Parathyroid adenoma (tissue), 2 donors: ENCODE results near the gene PSMD8.

Source experiments
- H2AFZ ChIP-seq: fragments of 300-600 bp; sonication (generic); one replicate; pipeline ENCODE4 v1.7.0; 2017; ENCODE audit warnings: antibody characterized with exemption, mild to moderate bottlenecking
- H3K27ac ChIP-seq: fragments of 300-600 bp; sonication (generic); one replicate; pipeline ENCODE4 v1.7.0; 2017
- H3K27me3 ChIP-seq: fragments of 300-600 bp; sonication (generic); one replicate; pipeline ENCODE4 v1.7.0; 2017; ENCODE audit warnings: low read length; ENCODE audit not compliant: control insufficient read depth, insufficient read depth
- H3K36me3 ChIP-seq: fragments of 300-600 bp; sonication (generic); one replicate; pipeline ENCODE4 v1.7.0; 2017; ENCODE audit warnings: low read length; ENCODE audit not compliant: control insufficient read depth, insufficient read depth
- H3K4me1 ChIP-seq: fragments of 300-600 bp; sonication (generic); one replicate; pipeline ENCODE4 v1.7.0; 2017; ENCODE audit warnings: control low read depth
- H3K4me2 ChIP-seq: fragments of 300-600 bp; sonication (generic); one replicate; pipeline ENCODE4 v1.7.0; 2017; ENCODE audit warnings: low read length
- H3K4me3 ChIP-seq: fragments of 300-600 bp; sonication (generic); one replicate; pipeline ENCODE4 v1.7.0; 2017; ENCODE audit warnings: low read depth, low read length
- H3K79me2 ChIP-seq: fragments of 300-600 bp; sonication (generic); one replicate; pipeline ENCODE4 v1.7.0; 2017; ENCODE audit warnings: control low read depth
- H3K9ac ChIP-seq: fragments of 300-600 bp; sonication (generic); one replicate; pipeline ENCODE4 v1.7.0; 2017; ENCODE audit warnings: mild to moderate bottlenecking
- H3K9me3 ChIP-seq: fragments of 300-600 bp; sonication (generic); one replicate; pipeline ENCODE4 v1.7.0; 2017; ENCODE audit warnings: low read length; ENCODE audit not compliant: control insufficient read depth
- TF ChIP-seq, protein P1 (sequence below): fragments of 300-600 bp; sonication (generic); IDR thresholded peaks from one replicate; pipeline ENCODE4 v1.7.0; 2017; ENCODE audit warnings: antibody characterized with exemption, mild to moderate bottlenecking
- donor health status: primary hyperparathyroidism.

The PSMD8 gene

GRCh38 chr19:38412961-38413360 is 38.6 kb downstream of the PSMD8 start:
- H3K79me2 ChIP-seq = no peaks in the 10 kb centered on the region

DNA sequence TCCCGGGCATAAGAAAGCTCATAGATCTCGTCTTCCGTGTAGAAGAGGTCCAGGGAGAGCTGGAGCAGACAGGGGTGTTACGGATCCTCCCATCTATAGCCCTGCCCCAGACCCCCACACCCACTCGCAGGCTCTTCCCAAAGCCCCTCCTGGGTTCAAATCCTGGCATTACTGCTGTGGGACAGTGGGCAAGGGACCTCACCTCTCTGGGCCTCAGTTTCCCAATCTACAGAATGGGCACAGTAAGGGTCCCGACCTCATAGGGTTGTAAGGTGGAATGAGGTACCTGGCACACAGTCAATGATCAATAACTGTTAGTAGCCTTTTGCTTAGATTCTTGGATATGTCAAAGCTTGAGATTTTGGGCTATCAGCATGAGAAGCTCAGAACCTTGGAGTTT is 39.0 kb downstream of the PSMD8 start:
- no peaks in the 10 kb centered on the region for H3K27me3 ChIP-seq
- H3K9ac ChIP-seq = no peak overlapping the region
- H3K27ac ChIP-seq = no peak overlapping the region
- H3K4me3 ChIP-seq = no peak overlapping the region
- H3K4me2 ChIP-seq = no peak overlapping the region
- no peaks in the 10 kb centered on the region for H3K79me2 ChIP-seq
- TF ChIP-seq, protein P1, sequence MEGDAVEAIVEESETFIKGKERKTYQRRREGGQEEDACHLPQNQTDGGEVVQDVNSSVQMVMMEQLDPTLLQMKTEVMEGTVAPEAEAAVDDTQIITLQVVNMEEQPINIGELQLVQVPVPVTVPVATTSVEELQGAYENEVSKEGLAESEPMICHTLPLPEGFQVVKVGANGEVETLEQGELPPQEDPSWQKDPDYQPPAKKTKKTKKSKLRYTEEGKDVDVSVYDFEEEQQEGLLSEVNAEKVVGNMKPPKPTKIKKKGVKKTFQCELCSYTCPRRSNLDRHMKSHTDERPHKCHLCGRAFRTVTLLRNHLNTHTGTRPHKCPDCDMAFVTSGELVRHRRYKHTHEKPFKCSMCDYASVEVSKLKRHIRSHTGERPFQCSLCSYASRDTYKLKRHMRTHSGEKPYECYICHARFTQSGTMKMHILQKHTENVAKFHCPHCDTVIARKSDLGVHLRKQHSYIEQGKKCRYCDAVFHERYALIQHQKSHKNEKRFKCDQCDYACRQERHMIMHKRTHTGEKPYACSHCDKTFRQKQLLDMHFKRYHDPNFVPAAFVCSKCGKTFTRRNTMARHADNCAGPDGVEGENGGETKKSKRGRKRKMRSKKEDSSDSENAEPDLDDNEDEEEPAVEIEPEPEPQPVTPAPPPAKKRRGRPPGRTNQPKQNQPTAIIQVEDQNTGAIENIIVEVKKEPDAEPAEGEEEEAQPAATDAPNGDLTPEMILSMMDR = no peak
- H3K4me1 ChIP-seq = peaks cover 3% of the 10 kb centered on the region
- H3K9me3 ChIP-seq = no peaks in the 10 kb centered on the region
- no peaks in the 10 kb centered on the region for H3K36me3 ChIP-seq
- no peak overlapping the region for H2AFZ ChIP-seq

More at GRCh38 chr19:38412961-38413360, 38.6 kb downstream of the PSMD8 start:
- H3K36me3 ChIP-seq = no peaks in the 10 kb centered on the region
- no peaks in the 10 kb centered on the region for H3K9me3 ChIP-seq
- TF ChIP-seq, protein P1 = no peak
- H3K4me2 ChIP-seq = no peak overlapping the region
- no peaks in the 10 kb centered on the region for H3K27me3 ChIP-seq
- H2AFZ ChIP-seq = no peak overlapping the region
- H3K9ac ChIP-seq = no peak overlapping the region
- no peak overlapping the region for H3K4me3 ChIP-seq
- H3K4me1 ChIP-seq = peaks cover under 1% of the 10 kb centered on the region
- H3K27ac ChIP-seq = no peak overlapping the region

DNA sequence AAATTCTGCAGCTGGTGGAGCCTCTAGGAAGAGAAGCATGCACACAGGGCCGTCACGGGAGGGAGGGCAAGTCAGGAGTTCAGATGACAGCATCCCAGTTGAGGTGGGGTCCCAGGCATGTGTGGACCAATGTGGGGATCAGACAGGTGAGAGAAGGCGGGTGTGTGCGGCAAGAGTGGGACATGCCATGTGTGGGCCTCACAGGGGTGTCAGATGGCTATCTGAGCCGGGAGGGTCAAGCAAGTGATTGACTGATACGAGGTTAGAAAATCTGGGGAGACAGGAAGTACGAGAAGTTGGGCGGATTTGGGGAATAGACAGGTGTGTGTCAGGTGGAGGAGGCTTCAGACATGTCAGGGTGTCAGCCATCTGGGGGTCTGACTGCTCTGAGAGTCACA is 42.8 kb downstream of the PSMD8 start:
- Histone ChIP-seq H3K27ac (no peak overlapping the region), H3K9ac (no peak overlapping the region)

DNA sequence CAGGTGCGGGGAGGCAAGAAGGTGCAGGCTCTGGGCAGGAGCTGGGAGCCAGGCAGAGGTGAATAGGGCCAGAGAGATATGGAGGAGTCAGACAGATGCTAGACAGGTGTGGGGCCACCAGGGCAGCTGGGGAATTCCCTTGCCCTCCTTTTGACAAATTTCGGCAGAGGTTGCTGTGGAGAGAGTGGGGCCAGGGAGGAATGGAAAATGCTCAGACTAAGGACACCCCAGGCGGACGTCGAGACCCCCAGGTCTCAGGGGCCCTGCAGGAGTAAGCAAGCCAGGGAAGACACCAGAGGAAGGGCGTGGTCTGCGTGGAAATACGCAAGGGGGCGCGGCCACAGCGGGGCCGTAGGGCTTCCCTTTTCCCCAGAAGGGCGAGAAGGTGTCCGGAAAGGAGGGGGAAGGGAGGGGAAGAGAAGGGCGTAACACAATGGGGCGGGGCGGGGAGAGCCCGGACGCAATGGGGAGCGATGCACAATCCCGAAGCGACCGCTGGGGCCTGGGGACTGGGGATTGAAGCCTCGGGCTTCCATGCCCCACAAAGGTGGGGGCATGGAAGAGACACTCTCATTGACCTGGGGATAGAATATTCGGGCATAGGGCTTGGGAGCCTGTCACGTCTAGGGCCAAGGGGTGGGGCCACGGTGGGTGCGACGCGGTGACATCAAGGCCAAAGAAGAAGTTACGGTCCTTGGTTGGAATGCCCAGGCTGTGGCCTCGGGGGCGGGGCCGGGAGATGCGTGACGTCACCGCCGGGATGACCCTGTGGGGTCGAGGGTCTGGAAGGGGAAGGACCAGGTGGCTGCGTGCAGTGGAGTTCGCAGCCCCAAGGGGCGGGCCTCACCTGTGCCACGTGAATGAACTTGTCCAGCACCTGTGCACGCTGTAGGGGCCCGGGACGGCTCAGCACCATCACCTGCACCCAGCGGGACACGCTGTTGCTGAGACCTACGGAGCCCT is 43.5 kb downstream of the PSMD8 start:
- H3K27ac ChIP-seq = no peak overlapping the region
- no peaks in the 10 kb centered on the region for H3K27me3 ChIP-seq
- no peaks in the 10 kb centered on the region for H3K79me2 ChIP-seq
- peak overlapping the region; percentile 76 for H3K4me2 ChIP-seq
- H3K9ac ChIP-seq = no peak overlapping the region
- no peaks in the 10 kb centered on the region for H3K9me3 ChIP-seq
- H3K4me3 ChIP-seq = peak overlapping the region; percentile 32
- peak overlapping the region; percentile 38 for H2AFZ ChIP-seq
- TF ChIP-seq, protein P1 = peak; percentile 5
- no peaks in the 10 kb centered on the region for H3K36me3 ChIP-seq
- peaks cover 3% of the 10 kb centered on the region for H3K4me1 ChIP-seq

More for the DNA sequence above, 42.8 kb downstream of the PSMD8 start:
- H2AFZ ChIP-seq = peak overlapping the region; percentile 38
- no peaks in the 10 kb centered on the region for H3K79me2 ChIP-seq
- H3K4me3 ChIP-seq = no peak overlapping the region
- no peaks in the 10 kb centered on the region for H3K36me3 ChIP-seq
- TF ChIP-seq, protein P1 = no peak
- H3K27me3 ChIP-seq = no peaks in the 10 kb centered on the region
- peaks cover 3% of the 10 kb centered on the region for H3K4me1 ChIP-seq
- H3K9me3 ChIP-seq = no peaks in the 10 kb centered on the region
- no peak overlapping the region for H3K4me2 ChIP-seq
